ENCODE data around the gene KIF22.

DNA sequence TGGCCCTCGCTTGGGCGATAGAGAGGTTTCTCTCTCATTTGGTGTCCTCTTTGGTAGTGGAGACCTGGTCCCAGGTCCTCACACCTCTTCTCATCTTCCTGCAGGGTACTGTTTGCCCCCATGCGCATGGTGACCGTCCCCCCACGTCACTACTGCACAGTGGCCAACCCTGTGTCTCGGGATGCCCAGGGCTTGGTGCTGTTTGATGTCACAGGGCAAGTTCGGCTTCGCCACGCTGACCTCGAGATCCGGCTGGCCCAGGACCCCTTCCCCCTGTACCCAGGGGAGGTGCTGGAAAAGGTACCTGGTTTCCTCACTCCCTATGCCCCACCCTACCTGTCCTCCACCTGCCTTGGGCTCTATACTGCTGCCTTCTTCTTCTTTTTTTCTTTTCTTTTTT is 40.2 kb downstream of the KIF22 start:
- TF ChIP-seq, protein P1, sequence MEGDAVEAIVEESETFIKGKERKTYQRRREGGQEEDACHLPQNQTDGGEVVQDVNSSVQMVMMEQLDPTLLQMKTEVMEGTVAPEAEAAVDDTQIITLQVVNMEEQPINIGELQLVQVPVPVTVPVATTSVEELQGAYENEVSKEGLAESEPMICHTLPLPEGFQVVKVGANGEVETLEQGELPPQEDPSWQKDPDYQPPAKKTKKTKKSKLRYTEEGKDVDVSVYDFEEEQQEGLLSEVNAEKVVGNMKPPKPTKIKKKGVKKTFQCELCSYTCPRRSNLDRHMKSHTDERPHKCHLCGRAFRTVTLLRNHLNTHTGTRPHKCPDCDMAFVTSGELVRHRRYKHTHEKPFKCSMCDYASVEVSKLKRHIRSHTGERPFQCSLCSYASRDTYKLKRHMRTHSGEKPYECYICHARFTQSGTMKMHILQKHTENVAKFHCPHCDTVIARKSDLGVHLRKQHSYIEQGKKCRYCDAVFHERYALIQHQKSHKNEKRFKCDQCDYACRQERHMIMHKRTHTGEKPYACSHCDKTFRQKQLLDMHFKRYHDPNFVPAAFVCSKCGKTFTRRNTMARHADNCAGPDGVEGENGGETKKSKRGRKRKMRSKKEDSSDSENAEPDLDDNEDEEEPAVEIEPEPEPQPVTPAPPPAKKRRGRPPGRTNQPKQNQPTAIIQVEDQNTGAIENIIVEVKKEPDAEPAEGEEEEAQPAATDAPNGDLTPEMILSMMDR (IDR thresholded peaks at IDR 0.05): no peak
- TF ChIP-seq POLR2A (IDR thresholded peaks at IDR 0.05): no peak

Data from prostate gland (tissue), 2 donors.